Activated T-helper 2 cell treated with anti-CD3 and anti-CD28 coated beads, Interferon-gamma antibody, Interleukin-2, Interleukin-4, amounts not matched to agents 10 μg/mL and 5 μg/mL and 100 μg/mL, durations not matched to agents 14 hours and 24 hours and 36 hours (primary cell): ENCODE results near the gene HIGD2A. TPM values are rescaled to one million over a fixed set of nuclear protein-coding genes. Genes with fewer than 3 reads are reported as not detected.
"Not testable (repeated sequence)": the region's sequence is repeated elsewhere in the genome, so short reads cannot be mapped to it uniquely, and the experiment has no call there.

Experiments
- DNase-seq: peaks from one replicate; pipeline ENCODE4 v3.0.0; 2021; ENCODE audit warnings: low spot score
- H3K27ac Mint-ChIP-seq: one replicate; pipeline ENCODE4 v1.8.0; 2021; ENCODE audit warnings: mixed read lengths
- H3K27me3 Mint-ChIP-seq: one replicate; pipeline ENCODE4 v1.8.0; 2021; ENCODE audit warnings: low read depth, mixed read lengths
- H3K36me3 Mint-ChIP-seq: one replicate; pipeline ENCODE4 v1.8.0; 2021; ENCODE audit warnings: low read depth, mixed read lengths
- H3K4me1 Mint-ChIP-seq: one replicate; pipeline ENCODE4 v1.8.0; 2021; ENCODE audit warnings: low read depth, mixed read lengths
- H3K4me3 Mint-ChIP-seq: one replicate; pipeline ENCODE4 v1.8.0; 2021; ENCODE audit warnings: low read depth, mild to moderate bottlenecking, moderate library complexity, mixed read lengths
- H3K9me3 Mint-ChIP-seq: one replicate; pipeline ENCODE4 v1.8.0; 2021; ENCODE audit warnings: mixed read lengths
- intact Hi-C: fragments of 100-400 bp; cut with micrococcal nuclease; formaldehyde crosslinking; loops from one replicate; pipeline ENCODE4 v1.15.1; 2023
- total RNA-seq: library from RNA; stranded (reverse); gene quantifications from 2 replicates; pipeline ENCODE4 v1.2.3, GENCODE V29; 2022

The HIGD2A gene
- total RNA-seq, 1 donor from 2014 or later: 105 TPM

GRCh38 chr5:176407456-176408251, 19.1 kb downstream of the HIGD2A start:
- intact Hi-C loops: no loop called here
- Mint-ChIP-seq H3K9me3 (no peaks in the 10 kb centered on the region), H3K36me3 (peaks cover 17% of the 10 kb centered on the region), H3K27ac (no peak overlapping the region), H3K27me3 (no peaks in the 10 kb centered on the region), H3K4me1 (peaks cover 3% of the 10 kb centered on the region), H3K4me3 (no peak overlapping the region)
- DNase-seq: no peak

DNA sequence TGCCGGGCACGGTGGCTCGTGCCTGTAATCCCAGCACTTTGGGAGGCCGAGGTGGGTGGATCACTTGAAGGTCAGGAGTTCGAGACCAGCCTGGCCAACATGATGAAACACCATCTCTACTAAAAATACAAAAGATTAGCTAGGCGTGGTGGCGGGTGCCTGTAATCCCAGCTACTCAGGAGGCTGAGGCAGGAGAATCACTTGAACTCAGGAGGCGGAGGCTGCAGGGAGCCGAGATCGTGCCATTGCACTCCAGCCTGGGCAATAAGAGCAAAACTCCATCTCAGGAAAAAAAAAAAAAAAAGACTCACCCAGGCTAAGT, 19.7 kb downstream of the HIGD2A start:
- H3K27ac Mint-ChIP-seq, DNase-seq, intact Hi-C loops, H3K9me3 Mint-ChIP-seq, H3K27me3 Mint-ChIP-seq, H3K4me3 Mint-ChIP-seq, H3K4me1 Mint-ChIP-seq: not testable (repeated sequence)
- H3K36me3 Mint-ChIP-seq: peaks cover 17% of the 10 kb centered on the region

DNA sequence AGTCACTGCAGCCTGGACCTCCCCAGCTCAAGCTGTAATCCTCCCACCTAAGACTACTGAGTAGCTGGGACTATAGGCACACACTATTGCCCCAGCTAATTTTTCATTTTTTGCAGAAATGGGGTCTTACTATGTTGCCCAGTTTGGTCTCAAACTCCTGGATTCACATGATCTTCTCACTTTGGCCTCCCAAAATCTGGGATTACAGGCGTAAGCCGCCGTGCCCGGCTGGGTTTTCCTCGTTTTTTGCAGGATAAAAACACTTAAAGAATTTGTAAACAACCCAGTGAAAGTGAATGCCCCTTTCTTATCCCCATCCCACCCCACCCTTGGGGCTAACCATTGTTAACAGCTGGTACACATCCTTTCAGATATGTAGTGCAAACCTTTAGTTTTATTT, 20.0 kb downstream of the HIGD2A start:
- no peaks in the 10 kb centered on the region for H3K27me3 Mint-ChIP-seq
- no peaks in the 10 kb centered on the region for H3K9me3 Mint-ChIP-seq
- H3K4me1 Mint-ChIP-seq: peaks cover 3% of the 10 kb centered on the region
- H3K27ac Mint-ChIP-seq: no peak overlapping the region
- intact Hi-C loops: no loop called here
- DNase-seq: no peak
- peaks cover 17% of the 10 kb centered on the region for H3K36me3 Mint-ChIP-seq
- H3K4me3 Mint-ChIP-seq: no peak overlapping the region

DNA sequence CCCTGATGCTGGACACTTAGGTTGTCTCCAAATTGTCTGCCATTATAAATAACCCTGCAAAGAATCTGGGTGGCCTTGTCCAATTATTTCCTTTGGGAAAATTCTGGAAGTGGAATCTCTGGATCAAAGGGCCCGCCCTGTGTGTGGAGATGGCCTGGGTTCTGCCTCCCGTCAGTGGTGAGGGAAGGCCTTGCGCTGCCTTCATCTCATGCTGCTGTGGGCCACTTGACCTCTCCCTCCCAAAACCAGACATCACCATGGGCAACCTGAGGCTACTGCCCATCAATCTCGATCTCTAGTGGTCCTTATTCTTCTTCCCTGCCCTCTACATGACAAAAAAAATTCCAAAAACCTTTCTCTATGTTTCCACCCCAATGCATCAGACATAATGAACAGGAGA, 21.2 kb downstream of the HIGD2A start:
- intact Hi-C loops: no loop called here
- H3K27me3 Mint-ChIP-seq: no peaks in the 10 kb centered on the region
- DNase-seq: no peak
- no peak overlapping the region for H3K4me3 Mint-ChIP-seq
- no peaks in the 10 kb centered on the region for H3K9me3 Mint-ChIP-seq
- H3K27ac Mint-ChIP-seq: no peak overlapping the region
- H3K36me3 Mint-ChIP-seq: peaks cover 17% of the 10 kb centered on the region
- H3K4me1 Mint-ChIP-seq: peaks cover 10% of the 10 kb centered on the region

DNA sequence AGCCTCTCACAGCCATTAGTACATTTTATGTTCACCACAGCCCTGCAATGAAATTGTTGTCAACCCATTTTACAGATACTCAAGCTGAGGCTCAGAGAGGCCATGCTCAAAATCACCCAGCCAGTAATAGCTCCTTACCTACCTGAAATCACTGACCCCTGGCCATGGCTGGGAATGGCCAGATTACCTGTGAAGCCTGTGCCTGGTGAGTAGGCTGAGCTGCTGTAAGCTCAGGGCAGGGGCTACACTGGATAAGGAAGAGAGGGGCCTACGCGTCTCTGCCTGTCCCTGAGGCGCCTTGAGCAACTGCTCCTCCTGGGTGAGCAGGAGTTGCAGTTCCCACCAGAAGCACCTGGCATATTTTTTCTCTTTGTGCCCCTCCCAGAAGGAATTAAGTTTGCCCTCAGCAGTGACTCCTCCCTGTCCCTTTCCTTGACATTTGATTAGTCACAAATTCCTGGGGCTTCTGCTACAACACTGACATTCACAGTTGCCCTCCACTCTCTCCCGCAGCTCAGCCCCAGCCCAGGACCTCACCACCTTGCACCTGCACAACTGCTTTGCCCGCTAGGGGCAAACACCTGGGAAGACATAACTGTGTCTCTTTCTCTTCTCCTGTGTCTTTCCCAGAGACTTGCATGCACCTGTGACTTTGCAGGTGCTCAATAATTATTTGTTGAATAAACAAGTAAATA, 22.1 kb downstream of the HIGD2A start:
- H3K4me3 Mint-ChIP-seq: no peak overlapping the region
- no peak overlapping the region for H3K27ac Mint-ChIP-seq
- no peak for DNase-seq
- intact Hi-C loops: no loop called here
- H3K9me3 Mint-ChIP-seq: no peaks in the 10 kb centered on the region
- H3K27me3 Mint-ChIP-seq: no peaks in the 10 kb centered on the region
- peaks cover 17% of the 10 kb centered on the region for H3K4me1 Mint-ChIP-seq
- H3K36me3 Mint-ChIP-seq: peaks cover 17% of the 10 kb centered on the region

DNA sequence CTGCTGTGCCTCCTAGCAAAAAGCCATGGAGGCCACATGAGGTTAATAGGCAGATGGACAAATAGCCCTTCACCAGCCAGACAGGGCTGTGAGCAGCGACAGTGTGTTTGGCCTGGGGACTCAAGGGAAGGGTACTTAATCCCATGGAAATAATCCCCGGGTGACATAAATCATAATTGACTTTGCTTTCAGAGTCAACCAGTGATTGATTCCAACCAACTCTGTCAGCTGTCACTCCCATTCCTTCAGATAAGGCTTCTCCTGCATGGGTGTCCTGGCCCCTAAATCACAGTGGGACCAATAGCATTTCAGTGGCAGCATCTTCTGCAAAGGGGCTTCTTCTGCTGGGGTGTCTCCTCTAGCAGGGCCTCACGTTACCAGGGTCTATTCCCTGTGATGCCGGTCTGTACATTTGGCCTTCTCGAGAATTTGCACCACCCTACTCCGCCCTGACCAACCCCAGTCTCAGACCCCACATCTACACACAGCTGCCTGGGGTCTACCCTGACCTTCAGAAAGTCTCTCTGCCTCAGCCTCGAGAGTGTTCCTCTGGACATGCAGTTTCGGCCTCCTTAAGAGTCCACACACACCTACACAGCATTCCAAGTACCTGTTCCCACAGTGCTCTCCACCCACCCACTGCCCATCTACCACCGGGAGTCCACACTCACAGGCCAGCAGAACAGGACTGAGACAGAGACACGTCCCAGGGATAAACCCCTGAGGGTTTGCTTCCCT, 24.1 kb downstream of the HIGD2A start:
- intact Hi-C loops: no loop called here
- Mint-ChIP-seq H3K4me3 (no peak overlapping the region), H3K27ac (no peak overlapping the region), H3K27me3 (no peaks in the 10 kb centered on the region), H3K4me1 (peaks cover 26% of the 10 kb centered on the region), H3K9me3 (no peaks in the 10 kb centered on the region), H3K36me3 (peaks cover 17% of the 10 kb centered on the region)
- no peak for DNase-seq

GRCh38 chr5:176413255-176413565, 24.7 kb downstream of the HIGD2A start:
- Mint-ChIP-seq H3K4me1 (peaks cover 26% of the 10 kb centered on the region), H3K9me3 (no peaks in the 10 kb centered on the region), H3K27ac (no peak overlapping the region), H3K4me3 (no peak overlapping the region), H3K27me3 (peaks cover 2% of the 10 kb centered on the region), H3K36me3 (peaks cover 15% of the 10 kb centered on the region)
- intact Hi-C loops: no loop called here
- no peak for DNase-seq

DNA sequence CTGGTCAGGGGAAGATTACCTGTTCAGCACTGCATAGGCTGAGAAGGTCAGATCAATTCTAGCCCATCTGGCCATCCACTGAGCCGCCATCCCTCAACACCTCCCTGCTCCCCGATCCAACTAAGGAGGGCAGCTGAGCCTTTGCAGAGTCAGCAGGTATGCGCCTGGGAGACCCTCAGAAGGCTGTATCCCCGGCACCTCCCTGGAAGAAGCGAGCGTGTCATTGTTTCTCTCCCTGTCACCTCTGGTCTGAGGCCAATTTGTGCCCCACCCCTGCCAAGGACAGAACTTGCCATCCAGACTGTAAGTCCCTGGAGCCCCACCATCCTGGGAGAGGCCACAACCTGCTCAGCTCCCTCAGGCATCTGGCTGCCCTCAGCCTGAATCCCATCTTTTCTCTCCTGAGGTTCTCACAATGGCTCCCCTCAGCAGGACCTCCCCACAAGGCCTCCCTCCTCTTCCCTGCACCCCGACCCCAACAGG, 25.2 kb downstream of the HIGD2A start:
- intact Hi-C loops: no loop called here
- H3K27ac Mint-ChIP-seq: no peak overlapping the region
- no peaks in the 10 kb centered on the region for H3K9me3 Mint-ChIP-seq
- no peak overlapping the region for H3K4me3 Mint-ChIP-seq
- H3K36me3 Mint-ChIP-seq: peaks cover 15% of the 10 kb centered on the region
- no peak for DNase-seq
- H3K27me3 Mint-ChIP-seq: peaks cover 3% of the 10 kb centered on the region
- peaks cover 26% of the 10 kb centered on the region for H3K4me1 Mint-ChIP-seq

- intact Hi-C loops: no loop called here
These were observed 26.2 kb downstream of the HIGD2A start for GRCh38 chr5:176414704-176415103.

GRCh38 chr5:176415240-176415951, 26.8 kb downstream of the HIGD2A start:
- Mint-ChIP-seq H3K9me3 (peaks cover 1% of the 10 kb centered on the region), H3K27ac (peak overlapping the region; percentile 62), H3K4me1 (peaks cover 26% of the 10 kb centered on the region), H3K4me3 (peak overlapping the region; percentile 82), H3K27me3 (peaks cover 5% of the 10 kb centered on the region), H3K36me3 (peaks cover 7% of the 10 kb centered on the region)
- DNase-seq: no peak
- intact Hi-C loops: no loop called here

More at GRCh38 chr5:176414704-176415103, 26.2 kb downstream of the HIGD2A start:
- peaks cover 26% of the 10 kb centered on the region for H3K4me1 Mint-ChIP-seq
- H3K4me3 Mint-ChIP-seq: peak overlapping the region; percentile 82
- no peaks in the 10 kb centered on the region for H3K9me3 Mint-ChIP-seq
- peaks cover 3% of the 10 kb centered on the region for H3K27me3 Mint-ChIP-seq
- peaks cover 14% of the 10 kb centered on the region for H3K36me3 Mint-ChIP-seq
- no peak overlapping the region for H3K27ac Mint-ChIP-seq
- no peak for DNase-seq

DNA sequence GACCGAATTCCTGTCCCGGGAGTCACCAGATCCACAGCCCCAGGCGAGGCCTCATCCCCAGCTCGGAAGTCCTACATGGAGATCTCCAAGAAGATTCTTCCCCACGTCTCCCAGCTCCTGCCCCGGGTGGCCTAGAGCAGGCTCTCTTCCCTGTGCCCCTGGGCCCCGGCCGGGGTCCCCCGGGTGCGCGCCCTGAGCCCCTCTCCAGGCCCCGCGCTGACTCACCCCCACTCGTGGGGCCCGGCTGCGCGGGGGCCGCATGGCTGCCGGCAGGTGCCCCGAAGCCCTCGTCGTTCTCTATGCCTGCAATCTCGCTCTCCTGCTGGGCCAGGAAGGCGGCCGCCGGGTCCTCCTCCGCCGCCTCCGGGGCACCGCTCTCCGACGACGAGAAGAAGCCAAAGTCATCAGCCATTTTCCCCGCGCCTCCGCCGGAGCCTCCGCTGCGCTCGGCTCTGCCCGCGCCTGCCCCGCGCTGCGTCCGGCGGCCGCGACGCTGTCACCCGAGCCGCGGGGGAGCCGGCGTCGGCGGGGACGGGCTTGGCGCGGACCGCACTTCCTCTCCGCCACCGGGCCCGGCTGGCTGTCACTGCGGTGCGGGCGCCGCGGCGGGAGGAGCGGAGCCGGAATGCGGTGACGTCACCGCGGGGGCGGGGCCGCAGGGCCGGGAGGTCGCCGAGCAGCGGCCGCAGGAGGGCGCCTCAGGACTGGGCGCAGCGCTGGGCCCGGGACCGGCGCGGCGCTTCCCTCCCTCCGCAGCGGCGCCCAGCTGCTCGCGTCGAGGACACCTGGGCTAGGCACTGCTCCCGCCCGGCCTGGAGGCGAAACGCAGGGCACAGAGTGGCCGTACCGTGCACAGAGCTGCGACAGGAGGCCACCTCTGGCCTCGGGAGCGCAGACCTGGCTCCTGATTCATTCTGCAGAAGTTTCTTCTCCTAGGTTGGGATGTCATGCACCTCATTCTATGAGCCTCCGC, 27.7 kb downstream of the HIGD2A start, which contains the start of gene CLTB:
Gene CLTB, minus strand, starts transcription at position 588 of the 973 bp plus-strand sequence. Its CDS starts 176 bp downstream, at position 412.
- peaks cover 24% of the 10 kb centered on the region for H3K4me1 Mint-ChIP-seq
- peaks cover 5% of the 10 kb centered on the region for H3K9me3 Mint-ChIP-seq
- H3K27ac Mint-ChIP-seq: peak within 1 kb of the TSS; percentile 62
- DNase-seq: peak; percentile 75
- no peaks in the 10 kb centered on the region for H3K36me3 Mint-ChIP-seq
- intact Hi-C loops: loop anchor here (1.0 to 2.0 kb wide), 5 partner anchors 27 to 181 kb away; partner anchors contain the start of genes FAF2, HIGD2A and NOP16
- peaks cover 13% of the 10 kb centered on the region for H3K27me3 Mint-ChIP-seq
- peak within 1 kb of the TSS; percentile 82 for H3K4me3 Mint-ChIP-seq
